IMR-90 (cell line): ENCODE results near the gene SLC35F6. TPM values are rescaled to one million over a fixed set of nuclear protein-coding genes. Genes with fewer than 3 reads are reported as not detected.

ENCODE experiments used
- ATAC-seq: fragments of 200-7000 bp; cut with Tn5 transposase; 2 replicates; pipeline ENCODE4 v1.9.1; 2020; ENCODE audit warnings: low read depth, mild to moderate bottlenecking, moderate library complexity
- BruUV-seq: library from RNA; stranded (reverse); fragments of 400-500 nt; replicated peaks from 2 replicates; lab custom pipeline; 2021; lab: Mats Ljungman, UMichigan
- CTCF ChIA-PET: fragments of 300-600 bp; formaldehyde crosslinking; extraction: SDS; loops from one replicate; lab custom pipeline; 2021; ENCODE audit warnings: antibody characterized with exemption; lab: Yijun Ruan, JAX
- POLR2A ChIA-PET: fragments of 300-600 bp; sonication (Branson Sonifier 250); formaldehyde crosslinking; loops from one replicate; lab custom pipeline; 2022; ENCODE audit warnings: antibody characterized with exemption; ENCODE audit not compliant: unreplicated experiment; lab: Charles Lee
- DNase-seq: peaks from one replicate; pipeline ENCODE4 v3.0.0; 2013
- H2AFZ ChIP-seq: replicated peaks from 2 replicates; pipeline ENCODE3; 2013; ENCODE audit warnings: low read length, mild to moderate bottlenecking; ENCODE audit not compliant: poor library complexity
- H2AK5ac ChIP-seq: 2 replicates; pipeline ENCODE4 v1.6.1; 2013; ENCODE audit warnings: low read depth, low read length, inconsistent platforms
- H2AK9ac ChIP-seq: replicated peaks from 2 replicates; pipeline ENCODE3; 2013; ENCODE audit warnings: mild to moderate bottlenecking, low read depth, low read length, moderate library complexity; ENCODE audit not compliant: poor library complexity
- H2BK120ac ChIP-seq: 2 replicates; pipeline ENCODE4 v1.6.1; 2013; ENCODE audit warnings: low read depth, low read length, inconsistent platforms
- H2BK15ac ChIP-seq: 3 replicates; pipeline ENCODE4 v1.6.1; 2013; ENCODE audit warnings: low read depth, low read length, inconsistent platforms
- H2BK20ac ChIP-seq: 2 replicates; pipeline ENCODE4 v1.6.1; 2013; ENCODE audit warnings: low read depth, mild to moderate bottlenecking, inconsistent platforms, low read length, moderate library complexity
- H2BK5ac ChIP-seq: 2 replicates; pipeline ENCODE4 v1.6.1; 2013; ENCODE audit warnings: mild to moderate bottlenecking, low read depth, low read length, inconsistent platforms; ENCODE audit not compliant: poor library complexity, severe bottlenecking
- H3K14ac ChIP-seq: replicated peaks from 2 replicates; pipeline ENCODE4 v1.6.1; 2013; ENCODE audit warnings: low read depth, low read length, inconsistent platforms
- H3K18ac ChIP-seq: 2 replicates; pipeline ENCODE4 v1.6.1; 2013; ENCODE audit warnings: low read depth, low read length, control low read depth
- H3K23ac ChIP-seq: 2 replicates; pipeline ENCODE4 v1.6.1; 2013; ENCODE audit warnings: low read depth, low read length, inconsistent platforms
- H3K27ac ChIP-seq: 2 replicates; pipeline ENCODE4 v1.5.1; 2013; ENCODE audit warnings: mild to moderate bottlenecking, control low read depth, low read length; ENCODE audit not compliant: insufficient read depth
- H3K27me3 ChIP-seq: 2 replicates; pipeline ENCODE4 v1.6.1; 2013; ENCODE audit warnings: low read length; ENCODE audit not compliant: control insufficient read depth, insufficient read depth
- H3K36me3 ChIP-seq: 2 replicates; pipeline ENCODE4 v1.6.1; 2013; ENCODE audit warnings: low read length, mixed read lengths; ENCODE audit not compliant: control insufficient read depth, insufficient read depth
- H3K4ac ChIP-seq: 2 replicates; pipeline ENCODE4 v1.6.1; 2013; ENCODE audit warnings: low read depth, low read length, inconsistent platforms
- H3K4me1 ChIP-seq: 2 replicates; pipeline ENCODE4 v1.6.1; 2013; ENCODE audit warnings: low read length, mixed read lengths; ENCODE audit not compliant: control insufficient read depth, insufficient read depth
- H3K4me2 ChIP-seq: 2 replicates; pipeline ENCODE4 v1.6.1; 2013; ENCODE audit warnings: low read depth, mild to moderate bottlenecking, control low read depth, low read length, moderate library complexity
- H3K4me3 ChIP-seq: 2 replicates; pipeline ENCODE4 v1.5.1; 2013; ENCODE audit warnings: low read depth, mild to moderate bottlenecking, control low read depth, low read length, moderate library complexity; ENCODE audit not compliant: insufficient read depth
- H3K56ac ChIP-seq: 2 replicates; pipeline ENCODE4 v1.6.1; 2013; ENCODE audit warnings: low read length, inconsistent platforms; ENCODE audit not compliant: insufficient read depth; ENCODE audit errors: extremely low read depth
- H3K79me1 ChIP-seq, 2 experiments: 2 replicates each; pipeline ENCODE4 v1.6.1; 2013; ENCODE audit warnings: low read length in 2 of 2, inconsistent platforms in 1 of 2, low read depth in 1 of 2
- H3K9ac ChIP-seq: 2 replicates; pipeline ENCODE4 v1.6.1; 2013; ENCODE audit warnings: low read depth, low read length, control low read depth
- H3K9me1 ChIP-seq: 2 replicates; pipeline ENCODE4 v1.6.1; 2013; ENCODE audit warnings: low read length, inconsistent platforms; ENCODE audit not compliant: insufficient read depth
- H3K9me3 ChIP-seq: 2 replicates; pipeline ENCODE4 v1.6.1; 2013; ENCODE audit warnings: low read length; ENCODE audit not compliant: control insufficient read depth, insufficient read depth
- H4K20me1 ChIP-seq: 2 replicates; pipeline ENCODE4 v1.6.1; 2013; ENCODE audit warnings: low read length, inconsistent platforms; ENCODE audit not compliant: insufficient read depth
- H4K5ac ChIP-seq: 2 replicates; pipeline ENCODE4 v1.6.1; 2013; ENCODE audit warnings: mild to moderate bottlenecking, low read depth, low read length, control low read depth
- H4K8ac ChIP-seq, 2 experiments: 2 replicates each; pipeline ENCODE4 v1.6.1; 2013; ENCODE audit warnings: low read depth in 2 of 2, low read length in 2 of 2, control low read depth in 1 of 2, inconsistent platforms in 1 of 2
- H4K91ac ChIP-seq: 2 replicates; pipeline ENCODE4 v1.6.1; 2013; ENCODE audit warnings: low read depth, low read length, inconsistent platforms; ENCODE audit not compliant: insufficient read depth
- CEBPB ChIP-seq: IDR thresholded peaks from 2 replicates; pipeline ENCODE4 v1.6.1; 2012; ENCODE audit warnings: low read depth, low read length, improper control_type of control experiment
- CHD1 ChIP-seq: IDR thresholded peaks from 2 replicates; pipeline ENCODE4 v1.6.1; 2012; ENCODE audit warnings: low read depth, low read length, improper control_type of control experiment
- WGBS, 2 experiments: methylation state at CpG; one replicate each; pipeline versions ENCODE4 v1.1.5 to v1.1.7; 2013; ENCODE audit warnings: missing lambda C conversion rate in 2 of 2; ENCODE audit not compliant: insufficient read length in 1 of 2; ENCODE audit errors: extremely low coverage in 2 of 2; 5-methylcytosine and 5-hydroxymethylcytosine counted together
- dilution Hi-C: fragments of 300-500 bp; cut with HindIII; formaldehyde crosslinking; loops from one replicate; pipeline ENCODE4 v1.14.3; 2018; ENCODE audit warnings: low sequenced_read_pairs; ENCODE audit not compliant: unreplicated experiment
- in situ Hi-C: fragments of 300-500 bp; cut with MboI; formaldehyde crosslinking; loops from 3 replicates; pipeline ENCODE4 v1.14.3; 2019; ENCODE audit warnings: low sequenced_read_pairs, inconsistent platforms, mixed read lengths
- intact Hi-C: fragments of 100-400 bp; cut with micrococcal nuclease; formaldehyde crosslinking; loops from 2 replicates; pipeline ENCODE4 v1.10.0; 2022
- polyA plus RNA-seq, 3 experiments: library from polyadenylated mRNA; depleted of rRNA; stranded (reverse); fragments of >200 nt; gene quantifications; 2 replicates each; pipeline ENCODE4 v1.2.3, GENCODE V29; 2012; ENCODE audit warnings: low replicate concordance in 1 of 3
- total RNA-seq: library from RNA; depleted of rRNA; stranded (reverse); fragments of >200 nt; gene quantifications from 2 replicates; pipeline ENCODE4 v1.2.3, GENCODE V29; 2012

Gene SLC35F6
- total and polyA plus RNA-seq, 2 of the 4 experiments (the other 2 are of a cell fraction) = 19.1 to 30.6 TPM

GRCh38 chr2:26782876-26783704, 19.0 kb downstream of the SLC35F6 start:
- Histone ChIP-seq H2BK15ac (no peak overlapping the region), H4K5ac (no peak overlapping the region), H3K27ac (no peak overlapping the region), H2AK9ac (no peak overlapping the region), H3K4me2 (no peak overlapping the region), H2AFZ (no peak overlapping the region), H3K9me3 (no peaks in the 10 kb centered on the region), H2BK20ac (no peak overlapping the region), H4K91ac (no peak overlapping the region), H3K4me1 (0 out of 2 replicates have a peak, but pooled peaks cover 2% of the 10 kb centered on the region), H3K4ac (no peak overlapping the region), H3K56ac (no peak overlapping the region), H3K36me3 (peaks cover 25% of the 10 kb centered on the region), H3K14ac (no peak overlapping the region), H2AK5ac (no peak overlapping the region), H3K9me1 (no peaks in the 10 kb centered on the region), H2BK120ac (no peak overlapping the region), H3K4me3 (no peak overlapping the region), H3K9ac (no peak overlapping the region), H4K8ac (no peak overlapping the region), H4K20me1 (no peaks in the 10 kb centered on the region; the same call in 1 of the 2 replicates), H3K79me1 (peaks cover 9 to 14% of the 10 kb centered on the region in 2 experiments; a peak in 3 of 4 replicates), H3K27me3 (no peaks in the 10 kb centered on the region), H3K18ac (no peak overlapping the region), H2BK5ac (no peak overlapping the region), H3K23ac (no peak overlapping the region)
- ATAC-seq (no peak), DNase-seq (no peak)
- intact Hi-C loops = no loop called here
- 94% methylated on average over 3 of the region's 12 CpGs; no CpG with 5 or more reads in 1 of the 2 experiments for WGBS, 2 experiments
- dilution Hi-C loops = no loop called here
- POLR2A ChIA-PET = interaction anchor here (0.7 kb wide), 1 partner anchor 205 kb away, joined by 6 read pairs; no protein-coding TSS in a partner anchor
- CTCF ChIA-PET = no interaction called here
- TF ChIP-seq CHD1 (no peak), CEBPB (peak; percentile 75)
- in situ Hi-C loops = no loop called here
- no TSS peak for BruUV-seq
